Dermis microvascular lymphatic vessel endothelial cell (primary cell): Measurements from ENCODE around the gene DCLRE1B. TPM values are rescaled to one million over a fixed set of nuclear protein-coding genes. Genes with fewer than 3 reads are reported as not detected.

Experiments
- DNase-seq, 2 donors: peaks; one replicate each; pipeline versions ENCODE4 v3.0.0 to v3.0.0-alpha.2; 2010; ENCODE audit warnings: low read depth in 2 of 2
- total RNA-seq: library from RNA; depleted of rRNA; stranded (reverse); fragments of >200 nt; gene quantifications from 2 replicates; pipeline ENCODE4 v1.2.1, GENCODE V29; 2014

Gene DCLRE1B
- total RNA-seq, 1 donor from 2014 or later: 1.8 TPM

DNA sequence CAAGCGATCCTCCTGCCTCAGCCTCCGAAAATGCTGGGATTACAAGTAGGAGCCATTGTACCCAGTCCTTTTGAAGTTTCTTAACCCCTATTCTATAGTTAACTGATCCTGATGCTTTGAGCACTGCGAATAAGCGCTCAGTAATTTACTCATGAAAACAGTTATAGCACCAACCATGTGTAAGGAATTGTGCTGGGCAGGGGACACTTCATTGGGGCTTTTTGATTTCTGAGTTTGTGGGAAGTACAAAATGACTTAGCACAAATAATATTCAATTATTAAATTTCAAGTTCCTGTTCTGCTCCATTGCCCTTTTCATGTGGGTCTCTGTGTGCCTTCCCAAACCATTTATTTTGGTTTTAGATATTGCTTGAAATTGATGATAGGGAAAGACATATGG, 17.8 kb downstream of the DCLRE1B start:
- DNase-seq: no peak

- no peak for DNase-seq
Observed at GRCh38 chr1:113924473-113924872, 19.3 kb downstream of the DCLRE1B start.

DNA sequence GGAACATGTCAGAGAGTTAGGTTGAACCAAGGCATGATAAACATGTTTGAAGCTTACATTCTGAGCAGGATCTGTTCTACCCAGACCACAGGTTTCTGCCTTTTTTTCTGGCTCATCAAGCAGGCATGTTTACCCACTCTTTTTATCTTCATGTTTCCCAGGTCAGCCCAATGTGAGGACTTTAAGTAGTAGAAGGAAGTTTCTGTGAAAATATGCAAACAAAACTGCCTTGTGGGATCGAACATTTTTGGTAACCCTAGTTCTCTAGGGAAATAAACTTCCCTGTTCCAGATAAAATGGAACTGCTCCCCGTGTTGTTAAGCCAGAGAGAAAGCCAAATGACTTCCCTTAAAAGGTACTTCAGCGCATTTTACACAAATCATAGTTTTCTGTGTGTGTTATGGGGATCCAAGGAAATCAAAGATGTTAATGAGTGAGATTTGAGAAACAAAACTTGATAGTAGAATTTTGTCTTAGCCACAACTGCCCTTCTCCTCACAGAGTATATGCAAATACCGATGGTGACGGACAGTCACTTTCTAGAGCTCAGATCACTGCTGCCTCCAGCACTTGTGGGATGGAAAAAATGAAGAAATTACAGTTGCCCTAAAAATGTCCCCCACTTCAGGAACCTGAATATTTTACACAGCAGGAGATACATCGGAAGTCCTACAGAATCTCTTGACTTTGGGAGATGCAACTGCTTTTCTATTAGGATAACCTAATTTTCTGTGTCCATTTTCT, 23.2 kb downstream of the DCLRE1B start:
- no peak for DNase-seq

DNA sequence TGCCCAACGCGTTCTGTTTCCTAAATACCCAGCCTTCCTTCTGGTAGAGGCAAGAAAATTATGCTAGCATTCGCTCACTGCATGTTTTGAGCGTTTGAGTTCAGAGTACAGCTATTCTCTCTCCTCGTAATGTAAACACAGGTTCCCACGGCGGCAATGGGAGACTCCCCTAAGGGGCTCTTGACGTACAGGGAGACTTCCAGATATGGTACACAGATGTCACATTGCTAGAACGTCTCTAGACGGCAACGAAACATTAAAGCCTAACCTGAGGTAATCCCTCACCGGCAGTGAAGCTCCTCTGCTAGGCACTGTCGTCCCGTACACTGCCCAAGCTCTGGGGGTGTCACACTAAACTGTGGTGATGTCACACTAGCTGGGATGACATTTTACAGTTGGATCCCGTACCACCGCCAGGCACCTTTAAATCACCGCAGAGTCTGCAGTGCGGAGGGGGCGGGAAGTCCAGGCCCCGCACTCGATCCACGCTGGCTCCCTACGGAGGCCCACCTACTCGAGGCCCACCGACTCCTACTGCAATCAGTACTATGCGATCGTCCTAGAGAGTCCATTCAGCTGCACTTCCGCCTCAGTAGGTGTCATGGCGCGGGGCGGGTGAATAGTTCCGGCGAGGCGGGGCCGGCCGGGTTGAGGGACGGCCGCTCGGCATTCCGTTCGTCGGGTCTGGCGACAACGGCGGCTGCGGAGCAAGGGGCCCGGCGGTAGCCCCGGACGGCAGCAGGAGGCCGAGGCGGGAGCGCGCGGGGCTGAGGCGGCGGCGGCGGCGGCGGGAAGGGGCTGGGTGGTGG, 24.0 kb downstream of the DCLRE1B start, which contains the start of gene HIPK1:
TSS of gene HIPK1 (plus strand) at position 384 of the 809 bp plus-strand sequence.
- peak; percentile 68 to 92 for DNase-seq

GRCh38 chr1:113929750-113930498, 24.8 kb downstream of the DCLRE1B start:
- peak in 1 of 2 donors; percentile 61 for DNase-seq

GRCh38 chr1:113930499-113931161, 25.5 kb downstream of the DCLRE1B start:
- DNase-seq: peak in 1 of 2 donors; percentile 88

GRCh38 chr1:113931451-113931851, 26.3 kb downstream of the DCLRE1B start:
- DNase-seq: peak in 1 of 2 donors; percentile 62

DNA sequence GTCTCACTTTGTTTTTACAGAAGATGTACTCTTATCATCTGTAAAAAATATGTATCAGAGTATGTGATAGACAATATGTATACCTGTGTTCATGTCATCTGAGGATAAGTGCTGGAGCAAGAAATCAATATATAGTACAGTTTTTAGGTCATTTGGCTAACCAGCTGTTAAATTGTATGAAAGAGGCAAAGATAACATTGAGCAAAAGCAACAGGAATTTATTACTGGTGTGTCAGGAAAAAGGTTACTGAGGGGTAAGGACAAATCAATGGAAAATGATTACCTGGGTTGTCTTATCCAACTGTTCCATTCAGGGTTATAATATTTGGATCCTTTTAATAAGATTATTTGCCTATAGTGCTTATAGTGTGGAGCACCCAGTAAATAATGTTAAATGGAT, 28.9 kb downstream of the DCLRE1B start:
- DNase-seq: no peak

DNA sequence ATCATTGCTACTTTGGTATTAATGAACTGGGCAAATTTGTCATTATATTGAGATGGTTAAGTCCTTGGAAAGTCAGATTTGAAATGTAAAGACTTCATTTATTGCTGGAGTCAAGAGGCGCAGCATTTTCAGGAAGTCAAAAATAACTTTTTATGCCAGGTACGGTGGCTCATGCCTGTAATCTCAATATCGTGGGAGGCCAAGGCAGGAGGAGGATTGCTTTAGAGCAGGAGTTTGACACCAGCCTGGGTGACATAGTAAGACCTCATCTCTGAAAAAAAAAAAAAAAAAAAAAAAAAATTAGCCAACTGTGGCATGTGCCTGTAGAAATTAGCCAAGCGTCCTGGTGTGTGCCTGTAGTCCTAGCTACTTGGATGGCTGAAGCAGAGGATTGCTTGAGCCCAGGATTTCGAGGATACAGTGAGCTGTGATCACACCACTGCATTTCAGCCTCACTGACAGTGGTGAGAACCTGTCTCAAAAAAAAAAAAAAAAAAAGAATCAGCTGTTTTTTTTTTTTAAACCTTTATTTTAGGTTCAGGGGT, 29.5 kb downstream of the DCLRE1B start:
- DNase-seq: no peak

GRCh38 chr1:113935176-113935575, 30.1 kb downstream of the DCLRE1B start:
- no peak for DNase-seq

- DNase-seq: no peak
Observed at GRCh38 chr1:113935970-113936369, 30.8 kb downstream of the DCLRE1B start.

- DNase-seq: peak in 1 of 2 donors; percentile 59
Observed at GRCh38 chr1:113937146-113937545, 32.0 kb downstream of the DCLRE1B start.

DNA sequence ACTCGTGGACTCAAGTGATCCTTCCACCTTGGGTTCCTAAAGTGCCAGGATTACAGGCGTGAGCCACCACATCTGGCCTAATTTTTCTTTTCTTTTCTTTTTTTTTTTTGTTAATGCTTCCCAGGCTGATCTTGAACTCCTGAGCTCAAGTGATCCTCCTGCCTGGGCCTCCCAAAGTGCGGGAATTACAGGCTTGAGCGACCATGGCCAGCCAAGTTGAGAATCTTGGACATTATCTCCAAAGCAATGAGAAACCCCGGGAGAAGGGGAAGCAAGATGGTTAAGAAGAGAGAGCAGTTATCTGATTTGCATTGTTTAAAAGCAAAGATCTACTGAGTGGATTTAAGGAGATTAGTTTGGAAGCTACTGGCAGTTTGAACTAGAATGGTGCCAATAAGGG, 33.1 kb downstream of the DCLRE1B start:
- no peak for DNase-seq

DNA sequence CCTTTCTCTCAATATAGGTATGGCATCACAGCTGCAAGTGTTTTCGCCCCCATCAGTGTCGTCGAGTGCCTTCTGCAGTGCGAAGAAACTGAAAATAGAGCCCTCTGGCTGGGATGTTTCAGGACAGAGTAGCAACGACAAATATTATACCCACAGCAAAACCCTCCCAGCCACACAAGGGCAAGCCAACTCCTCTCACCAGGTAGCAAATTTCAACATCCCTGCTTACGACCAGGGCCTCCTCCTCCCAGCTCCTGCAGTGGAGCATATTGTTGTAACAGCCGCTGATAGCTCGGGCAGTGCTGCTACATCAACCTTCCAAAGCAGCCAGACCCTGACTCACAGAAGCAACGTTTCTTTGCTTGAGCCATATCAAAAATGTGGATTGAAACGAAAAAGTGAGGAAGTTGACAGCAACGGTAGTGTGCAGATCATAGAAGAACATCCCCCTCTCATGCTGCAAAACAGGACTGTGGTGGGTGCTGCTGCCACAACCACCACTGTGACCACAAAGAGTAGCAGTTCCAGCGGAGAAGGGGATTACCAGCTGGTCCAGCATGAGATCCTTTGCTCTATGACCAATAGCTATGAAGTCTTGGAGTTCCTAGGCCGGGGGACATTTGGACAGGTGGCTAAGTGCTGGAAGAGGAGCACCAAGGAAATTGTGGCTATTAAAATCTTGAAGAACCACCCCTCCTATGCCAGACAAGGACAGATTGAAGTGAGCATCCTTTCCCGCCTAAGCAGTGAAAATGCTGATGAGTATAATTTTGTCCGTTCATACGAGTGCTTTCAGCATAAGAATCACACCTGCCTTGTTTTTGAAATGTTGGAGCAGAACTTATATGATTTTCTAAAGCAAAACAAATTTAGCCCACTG, 35.5 kb downstream of the DCLRE1B start:
- no peak for DNase-seq

DNA sequence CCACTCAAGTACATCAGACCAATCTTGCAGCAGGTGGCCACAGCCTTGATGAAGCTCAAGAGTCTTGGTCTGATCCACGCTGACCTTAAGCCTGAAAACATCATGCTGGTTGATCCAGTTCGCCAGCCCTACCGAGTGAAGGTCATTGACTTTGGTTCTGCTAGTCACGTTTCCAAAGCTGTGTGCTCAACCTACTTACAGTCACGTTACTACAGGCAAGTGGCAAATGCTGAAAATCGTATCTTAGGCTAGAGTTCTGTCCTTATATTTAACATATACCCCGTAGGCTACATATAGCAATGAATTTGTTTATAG, 36.1 kb downstream of the DCLRE1B start:
- no peak for DNase-seq

GRCh38 chr1:113942527-113942926, 37.4 kb downstream of the DCLRE1B start:
- no peak for DNase-seq

DNA sequence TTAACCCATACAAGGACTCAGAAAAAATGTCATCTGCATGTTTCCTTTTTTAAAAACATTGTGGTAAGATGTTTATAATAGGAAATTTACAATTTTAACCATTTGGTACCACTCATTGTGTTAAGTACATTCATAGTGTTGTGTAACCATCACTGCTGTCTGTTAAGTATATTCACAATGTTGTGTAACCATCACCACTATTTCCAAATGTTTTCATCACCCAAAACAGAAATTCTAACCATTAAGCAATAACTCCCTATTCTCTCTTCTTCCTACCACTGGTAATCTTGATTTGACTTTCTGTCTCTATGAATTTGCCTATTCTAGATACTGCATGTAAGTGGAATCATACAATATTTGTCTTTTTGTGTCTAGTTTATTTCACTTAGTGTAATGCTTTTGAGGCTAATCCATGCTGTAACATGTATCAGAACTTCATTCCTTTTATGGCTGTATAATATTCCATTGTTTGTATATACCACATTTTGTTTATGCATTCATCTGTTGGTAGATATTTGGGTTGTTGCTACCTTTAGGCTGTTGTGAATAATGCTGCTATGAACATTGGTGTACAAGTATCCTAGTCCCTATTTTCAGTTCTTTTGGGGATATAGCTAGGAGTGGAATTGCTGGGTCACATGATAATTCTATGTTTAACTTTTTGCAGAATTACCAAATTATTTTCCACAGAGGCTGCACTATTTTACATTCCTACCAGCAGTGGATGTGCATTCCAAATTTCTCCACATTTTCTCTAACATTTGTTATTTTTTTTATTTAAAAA, 38.1 kb downstream of the DCLRE1B start:
- no peak for DNase-seq

- DNase-seq: no peak
Observed at GRCh38 chr1:113945329-113945728, 40.2 kb downstream of the DCLRE1B start.

DNA sequence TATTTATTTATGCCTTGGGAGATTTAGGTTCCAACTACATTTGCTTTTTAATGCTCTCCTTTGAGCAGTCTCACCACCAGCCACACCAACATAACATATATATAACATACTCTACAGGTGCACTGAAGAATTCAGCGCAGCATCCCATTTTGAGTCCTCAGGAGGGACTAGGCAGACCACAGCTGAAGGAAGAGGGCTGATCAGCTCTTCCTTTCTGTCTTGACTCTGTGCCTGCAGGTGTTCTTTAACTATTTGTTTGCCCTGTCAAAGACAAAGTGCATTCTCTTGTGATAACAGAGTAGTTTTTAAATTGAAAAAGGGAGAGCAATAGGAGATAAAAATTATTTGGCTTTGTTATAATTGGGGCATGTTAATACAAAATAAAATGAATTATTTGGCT, 41.0 kb downstream of the DCLRE1B start:
- DNase-seq: no peak
